A172 (cell line): ENCODE results near the gene ZFAND4. TPM values are rescaled to one million over a fixed set of nuclear protein-coding genes. Genes with fewer than 3 reads are reported as not detected.
"Not testable (repeated sequence)": the region's sequence is repeated elsewhere in the genome, so short reads cannot be mapped to it uniquely, and the experiment has no call there.

Source experiments
- DNase-seq: peaks from one replicate; pipeline ENCODE4 v3.0.0-alpha.2; 2015; ENCODE audit warnings: low spot score
- total RNA-seq: library from RNA; depleted of rRNA; stranded (reverse); fragments of >200 nt; shearing (Covaris generic); gene quantifications from 2 replicates; pipeline ENCODE4 v1.2.3, GENCODE V29; 2014; rRNA removed

The ZFAND4 gene
- total RNA-seq, 1 experiment from 2014 or later = 13.2 TPM

DNA sequence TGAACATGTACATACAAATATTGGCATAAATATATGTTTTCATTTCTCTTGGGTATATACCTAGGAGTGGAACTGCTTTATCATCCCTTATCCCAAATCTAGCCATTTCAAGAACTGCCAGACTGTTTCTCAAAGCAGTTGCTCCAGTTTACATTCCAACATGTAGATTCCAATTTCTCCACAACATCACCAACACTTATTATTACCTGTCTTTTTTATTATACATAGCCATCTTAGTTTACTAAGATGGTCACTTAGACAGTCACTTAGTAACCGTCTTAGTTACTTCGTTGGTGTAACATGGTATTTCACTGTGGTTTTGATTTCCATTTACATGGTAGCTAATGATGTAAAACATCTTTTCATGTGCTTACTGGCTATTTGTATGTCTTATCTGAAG lies 82.7 kb downstream of the ZFAND4 start:
- DNase-seq = no peak

DNA sequence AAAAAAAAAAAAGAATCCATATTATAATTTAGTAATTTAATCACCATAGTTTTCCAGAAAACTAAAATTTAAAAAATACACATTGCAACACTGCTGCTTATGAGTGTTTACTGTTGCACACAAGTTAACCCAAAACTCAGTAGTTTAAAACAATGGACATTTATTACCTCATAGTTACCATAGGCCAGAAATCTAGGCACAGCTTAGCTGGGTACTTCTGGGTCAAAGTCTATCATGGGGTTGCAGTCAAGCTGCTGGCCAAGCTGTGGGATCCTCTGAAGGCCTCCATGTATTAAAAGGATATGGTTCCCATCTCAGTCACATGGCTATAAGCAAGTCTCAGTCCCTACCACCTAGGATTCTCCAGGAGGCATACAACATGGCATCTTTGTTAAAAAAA lies 83.6 kb downstream of the ZFAND4 start:
- DNase-seq = no peak

DNA sequence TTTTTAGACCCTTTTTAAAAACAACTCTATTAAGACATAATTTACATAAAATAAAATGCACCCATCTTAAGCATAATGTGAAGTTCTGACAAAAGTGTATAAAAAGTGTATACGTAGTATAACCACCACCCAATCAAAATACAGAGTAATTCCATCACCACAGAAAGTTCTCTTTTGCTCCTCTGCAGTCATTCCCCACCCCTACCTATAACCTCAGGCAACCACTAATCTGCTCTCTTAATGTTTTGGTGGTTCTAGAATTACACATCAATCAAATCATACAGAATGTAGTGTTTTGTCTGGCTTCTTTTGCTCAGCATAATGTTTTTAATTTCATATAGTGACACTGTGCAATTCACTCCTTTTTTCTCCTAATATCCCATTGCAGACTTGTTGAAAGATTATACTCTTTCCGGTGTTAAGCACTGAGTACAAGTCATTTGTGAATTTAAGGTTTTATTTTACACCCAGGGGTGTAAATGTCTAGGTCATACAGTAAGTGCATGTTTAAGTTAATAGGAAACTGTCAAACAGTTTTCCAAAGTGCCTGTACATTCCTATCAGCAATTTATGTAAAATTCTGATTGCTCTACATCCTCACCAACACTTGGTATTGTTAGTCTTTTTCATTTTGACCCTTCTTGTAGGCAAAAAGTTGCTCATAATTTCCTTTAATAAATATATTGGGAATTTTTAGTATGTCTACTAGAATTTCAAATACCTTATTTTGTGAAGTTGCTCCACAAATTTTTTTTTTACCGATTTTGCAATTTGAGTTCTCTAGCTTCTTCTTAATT lies 86.3 kb downstream of the ZFAND4 start:
- DNase-seq = no peak

DNA sequence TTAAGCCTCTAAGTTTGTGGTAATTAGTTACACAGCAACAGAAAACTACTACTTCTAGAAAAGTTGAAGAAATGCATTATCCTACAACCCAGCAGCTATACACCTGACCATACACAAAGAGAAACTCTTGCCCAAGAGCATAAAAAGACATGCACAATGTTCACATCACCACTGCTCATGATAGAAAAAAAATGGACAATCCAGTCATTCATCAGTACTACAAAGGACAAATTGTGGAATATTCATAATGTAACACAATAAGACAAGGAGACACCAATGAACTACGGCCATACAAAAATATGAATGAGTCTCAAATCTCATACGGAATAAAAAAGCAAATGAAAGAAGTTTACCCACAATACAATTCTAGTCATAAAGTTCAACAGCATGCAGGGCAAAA lies 87.4 kb downstream of the ZFAND4 start:
- no peak for DNase-seq

DNA sequence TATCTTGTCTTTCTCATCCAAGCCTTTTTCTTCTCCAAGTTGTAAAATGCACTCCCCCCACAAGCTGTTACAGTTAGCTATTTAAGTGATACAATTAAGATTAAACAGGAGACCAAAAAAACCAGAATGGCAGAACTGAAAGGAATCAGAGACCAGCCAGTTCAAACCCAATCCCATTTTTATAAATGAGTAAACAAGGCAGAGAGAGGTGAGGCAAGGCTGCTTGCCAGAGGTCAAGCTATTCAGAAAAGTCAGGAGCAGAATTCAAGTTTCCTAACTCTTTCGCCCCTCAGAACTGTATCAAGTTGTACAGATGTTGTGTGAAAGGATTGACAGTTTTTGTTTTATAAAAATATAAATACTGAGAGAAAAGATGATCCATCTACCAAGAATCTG lies 90.2 kb downstream of the ZFAND4 start:
- no peak for DNase-seq

DNA sequence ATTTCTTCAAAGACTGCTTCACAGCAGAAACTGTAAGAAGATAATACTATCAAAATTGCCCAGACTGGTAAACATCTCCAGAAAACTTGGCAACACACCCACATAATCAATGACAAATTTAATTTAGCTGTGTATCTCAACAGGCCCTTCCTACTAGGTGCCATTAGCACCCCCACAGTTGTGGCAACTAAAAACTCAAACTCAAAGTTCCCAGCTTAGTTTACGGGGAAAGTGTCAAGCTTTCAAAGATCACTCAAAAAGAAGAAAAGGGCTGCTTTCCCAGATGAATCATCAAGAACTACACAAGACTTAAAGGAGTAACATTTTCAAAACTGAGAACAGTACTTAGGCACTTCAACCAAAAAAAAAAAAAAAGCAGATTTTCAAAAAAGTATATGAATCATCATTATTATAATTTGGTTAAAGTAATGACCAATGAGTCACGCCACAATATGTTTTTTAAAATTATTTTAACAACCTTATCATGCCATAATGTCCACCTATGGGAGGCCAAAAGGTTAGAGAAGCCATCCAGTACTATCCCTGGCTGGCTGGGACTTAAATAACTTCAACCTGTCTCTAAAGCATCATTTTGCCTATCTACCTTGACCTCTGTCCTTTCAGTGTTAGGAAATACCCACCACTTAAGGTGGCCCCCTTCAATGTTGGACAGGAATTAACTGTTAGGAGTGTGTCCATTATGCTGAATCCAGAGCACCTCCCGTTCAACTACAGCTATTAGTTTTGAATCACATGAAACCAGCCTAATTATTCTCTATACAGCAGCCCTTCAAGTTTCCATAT lies 90.8 kb downstream of the ZFAND4 start:
- DNase-seq = no peak

DNA sequence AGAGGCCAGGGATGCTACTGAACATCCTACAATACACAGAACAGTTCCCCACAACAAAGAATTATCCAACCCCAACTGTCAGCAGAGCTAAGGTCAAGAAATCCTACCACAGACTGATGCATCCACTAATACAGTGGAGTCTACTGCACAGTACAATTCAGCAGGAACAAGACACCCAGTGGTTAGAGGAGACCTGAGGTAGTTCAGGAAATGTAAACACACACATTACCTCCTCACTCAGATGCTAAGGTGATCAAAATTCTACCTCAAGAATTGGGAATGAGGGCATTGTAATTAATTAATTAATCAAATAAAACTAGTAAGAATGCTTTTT lies 91.4 kb downstream of the ZFAND4 start:
- DNase-seq = no peak

DNA sequence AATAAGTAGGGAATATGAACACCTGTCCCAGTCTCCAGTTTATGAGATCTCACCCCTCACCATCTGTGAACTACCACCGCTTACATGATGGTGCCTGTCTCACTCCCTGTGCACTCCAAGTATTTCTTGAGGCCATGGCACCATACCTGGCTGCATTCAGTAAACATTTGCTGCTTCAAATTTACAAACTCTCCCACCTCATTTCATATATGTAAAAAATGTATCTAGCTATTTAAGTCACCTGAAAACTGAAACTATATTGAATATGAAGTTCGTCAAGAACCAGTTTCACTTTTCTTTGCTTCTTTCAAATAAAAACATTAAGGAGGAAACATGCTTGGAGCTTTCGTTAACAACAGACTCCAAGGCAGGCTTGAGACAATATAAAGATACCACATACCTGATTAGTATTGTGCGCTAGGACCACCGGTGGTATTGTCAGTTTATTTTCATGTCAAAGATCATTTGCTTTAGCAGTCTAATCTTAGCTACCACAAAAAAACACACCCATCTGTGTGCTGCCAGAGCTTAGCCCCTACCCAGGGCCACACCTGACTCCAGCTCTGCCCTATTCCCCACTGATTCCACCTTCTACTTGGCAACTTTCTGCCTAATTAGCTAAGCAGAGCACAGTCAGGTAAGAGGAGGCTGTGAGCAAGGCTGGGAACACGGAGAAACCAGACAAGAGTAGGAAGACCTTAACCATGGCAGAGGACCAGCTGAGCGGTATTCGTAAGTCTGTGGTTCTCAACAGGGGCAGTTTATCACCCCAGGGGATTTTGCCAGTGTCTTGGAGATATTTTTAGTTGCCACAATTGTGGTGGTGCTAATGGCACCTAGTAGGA lies 92.0 kb downstream of the ZFAND4 start:
- DNase-seq = no peak

DNA sequence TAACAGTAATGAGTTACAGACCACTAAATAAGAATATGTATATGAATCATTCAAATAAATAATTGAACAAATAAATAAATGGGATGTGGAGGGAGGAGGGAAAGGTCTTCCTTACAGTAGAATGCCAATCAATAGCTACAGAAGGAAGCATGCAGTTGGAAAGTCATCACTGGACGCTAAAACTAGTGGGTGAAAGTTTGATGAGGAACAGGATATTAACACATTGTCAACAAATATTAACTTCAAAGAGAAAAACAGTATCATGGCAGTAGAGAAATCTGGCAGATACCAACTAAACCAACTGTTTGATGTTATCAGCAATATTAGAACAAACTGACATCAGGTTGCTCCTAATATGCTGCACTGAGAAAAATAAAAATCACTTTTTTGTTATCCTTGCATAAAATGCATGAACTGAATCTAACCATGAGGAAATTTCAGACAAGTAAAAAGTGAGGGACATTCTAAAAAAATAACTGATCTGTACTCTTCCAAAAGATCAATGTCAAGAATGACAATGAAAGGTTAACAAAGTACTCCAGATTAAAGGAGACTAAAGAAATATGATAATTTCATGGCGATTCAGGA lies 94.1 kb downstream of the ZFAND4 start:
- no peak for DNase-seq

DNA sequence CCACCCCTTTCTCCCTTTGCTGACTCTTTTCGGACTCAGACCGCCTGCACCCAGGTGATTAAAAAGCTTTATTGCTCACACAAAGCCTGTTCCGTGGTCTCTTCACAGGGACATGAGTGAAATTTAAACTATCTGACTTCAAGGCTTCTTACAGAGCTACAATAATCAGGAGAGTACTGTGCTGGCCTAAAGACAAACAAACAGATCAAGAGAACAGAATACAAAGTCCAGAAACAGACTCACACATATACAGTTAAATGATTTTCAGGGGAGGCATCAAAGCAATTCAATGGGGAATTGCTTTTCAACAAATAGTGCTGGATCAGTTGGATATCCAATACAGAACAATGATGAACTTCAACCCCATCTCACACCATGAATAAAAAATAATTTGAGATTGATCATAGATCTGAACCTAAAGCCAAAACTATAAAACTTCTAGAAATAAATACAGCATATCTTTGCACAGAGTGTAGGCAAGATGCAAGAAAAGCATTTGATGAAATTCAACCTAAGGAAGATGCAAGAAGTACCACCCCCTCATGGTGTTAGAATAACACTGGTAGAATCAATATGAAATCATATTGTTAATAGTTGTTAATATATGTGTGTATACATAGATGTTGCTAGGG lies 96.5 kb downstream of the ZFAND4 start:
- no peak for DNase-seq

DNA sequence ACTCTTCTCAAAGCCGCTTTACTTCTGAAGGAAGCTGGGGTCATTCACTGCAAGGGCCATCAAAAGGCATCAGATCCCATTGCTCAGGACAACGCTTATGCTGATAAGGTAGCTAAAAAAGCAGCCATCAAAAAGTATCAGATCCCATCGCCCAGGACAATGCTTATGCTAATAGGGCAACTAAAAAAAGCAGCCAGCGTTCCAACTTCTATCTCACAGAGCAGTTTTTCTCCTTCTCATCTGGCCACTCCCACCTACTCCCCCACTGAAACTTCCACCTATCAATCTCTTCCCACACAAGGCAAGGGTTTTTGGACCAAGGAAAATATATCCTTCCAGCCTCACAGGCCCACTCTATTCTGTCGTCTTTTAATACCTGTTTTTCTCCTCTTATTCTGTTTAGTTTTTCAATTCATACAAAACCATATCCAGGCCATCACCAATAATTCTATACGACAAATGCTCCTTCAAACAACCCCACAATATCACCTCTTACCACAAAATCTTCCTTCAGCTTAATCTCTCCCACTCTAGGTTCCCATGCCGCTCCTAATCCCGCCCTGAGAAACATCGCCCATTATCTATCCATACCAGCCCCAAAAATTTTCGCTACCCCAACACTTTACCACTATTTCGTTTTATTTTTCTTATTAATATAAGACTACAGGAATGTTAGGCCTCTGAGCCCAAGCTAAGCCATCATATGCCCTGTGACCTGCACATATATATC lies 97.4 kb downstream of the ZFAND4 start:
- DNase-seq = not testable (repeated sequence)

DNA sequence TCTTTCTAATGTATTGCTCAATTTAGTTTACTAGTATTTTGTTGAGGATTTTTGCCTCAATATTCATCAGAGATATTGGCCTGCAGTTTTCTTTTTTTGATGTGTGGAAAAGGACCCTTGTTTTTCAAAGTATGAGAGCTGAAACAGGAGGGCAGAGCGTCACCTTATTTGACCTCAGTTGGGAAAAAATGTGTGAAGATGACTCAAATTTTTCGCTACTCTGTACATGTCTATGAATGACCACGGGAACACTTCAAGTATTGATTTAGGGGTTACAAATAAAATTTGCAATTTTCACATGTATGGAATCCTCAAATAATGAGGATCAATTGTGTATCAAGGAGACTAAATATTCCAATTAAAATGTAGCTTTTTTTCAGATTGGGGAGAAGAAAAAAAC lies 103.1 kb downstream of the ZFAND4 start:
- DNase-seq = no peak

DNA sequence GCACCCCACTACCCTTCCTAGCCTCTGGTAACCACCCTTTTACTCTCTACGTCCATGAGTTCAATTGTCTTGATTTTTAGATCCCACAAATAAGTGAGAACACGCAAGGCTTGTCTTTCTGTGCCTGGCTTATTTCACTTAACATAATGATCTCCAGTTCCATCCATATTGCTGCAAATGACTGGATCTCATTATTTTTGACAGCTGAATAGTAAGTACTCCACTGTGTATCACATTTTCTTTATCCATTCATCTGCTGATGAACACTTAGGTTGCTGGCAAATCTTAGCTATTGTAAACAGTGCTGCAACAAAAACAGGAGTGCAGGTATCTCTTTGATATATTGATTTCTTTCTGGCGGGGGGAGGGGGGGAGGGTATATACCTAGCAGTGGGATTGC lies 106.2 kb downstream of the ZFAND4 start:
- DNase-seq = no peak

Other genes with a start within 250 kb of the ZFAND4 start
- 38.8 and 41.3 TPM in 2 replicates for gene WASHC2C, start 54.5 kb upstream of the ZFAND4 start, total RNA-seq
- 3.2 and 10.5 TPM in 2 replicates for gene AGAP4, start 174.7 kb upstream of the ZFAND4 start, total RNA-seq